GM18951 (cell line): ENCODE results near the gene SHBG.

ENCODE experiments used
- POLR2A ChIP-seq: IDR thresholded peaks from 4 replicates; pipeline ENCODE4 v1.6.1; 2011; ENCODE audit warnings: mild to moderate bottlenecking; ENCODE audit not compliant: insufficient read length, insufficient read depth; ENCODE audit errors: extremely low read depth
- in situ Hi-C: fragments of 300-500 bp; cut with MboI; formaldehyde crosslinking; loops from one replicate; pipeline ENCODE4 v1.12.0; 2022; ENCODE audit warnings: low sequenced_read_pairs, mixed read lengths, inconsistent platforms; ENCODE audit not compliant: unreplicated experiment

The SHBG gene, protein sequence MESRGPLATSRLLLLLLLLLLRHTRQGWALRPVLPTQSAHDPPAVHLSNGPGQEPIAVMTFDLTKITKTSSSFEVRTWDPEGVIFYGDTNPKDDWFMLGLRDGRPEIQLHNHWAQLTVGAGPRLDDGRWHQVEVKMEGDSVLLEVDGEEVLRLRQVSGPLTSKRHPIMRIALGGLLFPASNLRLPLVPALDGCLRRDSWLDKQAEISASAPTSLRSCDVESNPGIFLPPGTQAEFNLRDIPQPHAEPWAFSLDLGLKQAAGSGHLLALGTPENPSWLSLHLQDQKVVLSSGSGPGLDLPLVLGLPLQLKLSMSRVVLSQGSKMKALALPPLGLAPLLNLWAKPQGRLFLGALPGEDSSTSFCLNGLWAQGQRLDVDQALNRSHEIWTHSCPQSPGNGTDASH

DNA sequence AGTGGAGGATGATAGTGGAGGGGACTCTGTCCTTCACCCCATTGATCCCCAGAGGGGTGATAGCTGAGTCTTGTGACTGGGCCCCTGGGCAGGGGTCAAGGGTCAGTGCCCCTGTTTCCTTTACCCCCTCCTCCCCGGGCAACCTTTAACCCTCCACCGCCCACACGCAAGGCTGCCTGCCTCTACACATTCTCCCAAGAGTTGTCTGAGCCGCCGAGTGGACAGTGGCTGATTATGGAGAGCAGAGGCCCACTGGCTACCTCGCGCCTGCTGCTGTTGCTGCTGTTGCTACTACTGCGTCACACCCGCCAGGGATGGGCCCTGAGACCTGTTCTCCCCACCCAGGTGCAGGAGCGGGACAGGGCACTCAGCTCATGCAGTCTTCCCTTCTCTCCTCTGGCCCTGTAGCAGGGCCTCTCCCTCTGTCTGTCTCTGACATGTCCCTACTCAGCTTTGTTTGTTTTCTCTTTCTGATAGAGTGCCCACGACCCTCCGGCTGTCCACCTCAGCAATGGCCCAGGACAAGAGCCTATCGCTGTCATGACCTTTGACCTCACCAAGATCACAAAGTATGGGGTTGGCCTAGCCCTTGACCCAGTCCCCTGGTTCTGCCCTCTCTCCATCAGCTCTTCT lies at the start of gene SHBG:
Gene SHBG (plus strand): TSS at position 197 of the 633 bp plus-strand sequence. CDS start 38 bp downstream, at position 235.
- no peak for TF ChIP-seq POLR2A
- in situ Hi-C loops, result no loop called here

DNA sequence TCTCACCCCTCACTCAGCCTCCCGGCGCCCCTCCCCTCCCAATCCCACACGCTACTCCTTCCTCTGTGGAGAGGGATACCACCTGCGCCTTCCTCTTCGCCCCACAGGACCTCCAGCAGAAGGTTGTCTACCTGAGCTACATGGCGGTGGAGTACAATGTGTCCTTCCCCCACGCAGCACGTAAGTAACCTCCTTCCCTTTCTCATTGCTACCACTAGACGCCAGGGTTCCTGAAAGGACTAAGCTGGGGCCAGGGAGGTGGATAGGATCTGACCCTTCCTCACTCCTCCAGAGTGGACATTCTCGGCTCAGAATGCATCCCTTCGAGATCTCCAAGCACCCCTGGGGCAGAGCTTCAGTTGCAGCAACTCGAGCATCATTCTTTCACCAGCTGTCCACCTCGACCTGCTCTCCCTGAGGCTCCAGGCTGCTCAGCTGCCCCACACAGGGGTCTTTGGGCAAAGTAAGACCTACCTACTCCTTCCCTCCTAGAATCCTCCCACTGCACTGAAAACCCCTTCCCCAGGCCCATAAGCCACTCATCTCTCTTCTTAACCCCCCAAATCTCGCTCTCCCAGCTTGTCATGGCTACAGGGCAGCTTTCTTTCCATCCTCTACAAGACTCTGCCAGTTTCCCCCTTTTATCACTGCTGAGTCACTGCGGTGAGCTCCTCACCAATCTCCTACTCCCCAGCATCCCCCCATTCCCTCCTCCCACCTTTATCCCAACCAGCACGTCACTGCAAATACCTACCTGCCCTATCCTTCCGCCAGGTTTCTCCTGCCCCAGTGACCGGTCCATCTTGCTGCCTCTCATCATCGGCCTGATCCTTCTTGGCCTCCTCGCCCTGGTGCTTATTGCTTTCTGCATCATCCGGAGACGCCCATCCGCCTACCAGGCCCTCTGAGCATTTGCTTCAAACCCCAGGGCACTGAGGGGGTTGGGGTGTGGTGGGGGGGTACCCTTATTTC lies 49.0 kb upstream of the SHBG start:
- no peak for TF ChIP-seq POLR2A
- in situ Hi-C loops, result no loop called here

DNA sequence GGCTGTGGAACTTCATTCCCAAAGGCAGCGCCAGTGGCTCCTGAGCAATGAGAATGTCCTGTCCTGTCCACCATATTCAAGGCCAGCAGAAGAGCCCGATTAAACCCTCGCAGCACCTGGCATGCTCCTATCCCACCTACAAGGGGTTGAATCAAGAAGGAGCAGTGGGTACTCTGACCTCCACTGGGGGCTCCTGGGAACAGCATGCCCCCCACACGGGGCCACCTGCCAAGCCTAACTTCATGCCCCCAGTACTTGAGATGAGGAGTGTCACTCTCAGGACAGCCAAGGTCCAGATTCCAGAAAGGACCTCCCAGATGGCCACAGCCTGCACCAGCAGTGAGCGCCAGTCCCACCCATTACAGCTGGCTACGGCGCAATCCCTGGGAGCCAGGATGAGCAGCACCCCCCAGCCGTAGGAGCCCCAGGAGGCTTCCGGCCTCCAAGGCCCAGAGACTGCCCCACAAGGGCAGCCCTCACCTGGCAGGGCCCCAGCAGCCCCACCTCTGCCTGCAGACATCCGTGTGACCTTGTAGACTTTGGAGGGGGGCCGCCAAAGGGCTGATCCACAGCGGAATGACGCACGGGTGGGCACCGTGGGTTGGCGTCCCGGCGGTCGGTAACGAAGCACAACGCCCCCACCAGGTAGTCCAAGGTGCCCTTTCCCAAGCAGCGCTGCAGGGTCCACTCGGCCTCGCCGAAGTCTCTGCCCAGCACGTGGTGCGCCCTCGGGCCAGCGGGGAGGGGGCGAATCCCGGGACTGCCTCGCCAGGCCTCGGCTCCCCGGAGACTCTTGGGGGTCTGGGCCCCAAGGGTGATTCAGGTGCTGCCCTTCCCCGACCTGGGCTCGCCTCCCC lies 47.3 kb upstream of the SHBG start:
- TF ChIP-seq POLR2A, result no peak
- in situ Hi-C loops, result no loop called here

DNA sequence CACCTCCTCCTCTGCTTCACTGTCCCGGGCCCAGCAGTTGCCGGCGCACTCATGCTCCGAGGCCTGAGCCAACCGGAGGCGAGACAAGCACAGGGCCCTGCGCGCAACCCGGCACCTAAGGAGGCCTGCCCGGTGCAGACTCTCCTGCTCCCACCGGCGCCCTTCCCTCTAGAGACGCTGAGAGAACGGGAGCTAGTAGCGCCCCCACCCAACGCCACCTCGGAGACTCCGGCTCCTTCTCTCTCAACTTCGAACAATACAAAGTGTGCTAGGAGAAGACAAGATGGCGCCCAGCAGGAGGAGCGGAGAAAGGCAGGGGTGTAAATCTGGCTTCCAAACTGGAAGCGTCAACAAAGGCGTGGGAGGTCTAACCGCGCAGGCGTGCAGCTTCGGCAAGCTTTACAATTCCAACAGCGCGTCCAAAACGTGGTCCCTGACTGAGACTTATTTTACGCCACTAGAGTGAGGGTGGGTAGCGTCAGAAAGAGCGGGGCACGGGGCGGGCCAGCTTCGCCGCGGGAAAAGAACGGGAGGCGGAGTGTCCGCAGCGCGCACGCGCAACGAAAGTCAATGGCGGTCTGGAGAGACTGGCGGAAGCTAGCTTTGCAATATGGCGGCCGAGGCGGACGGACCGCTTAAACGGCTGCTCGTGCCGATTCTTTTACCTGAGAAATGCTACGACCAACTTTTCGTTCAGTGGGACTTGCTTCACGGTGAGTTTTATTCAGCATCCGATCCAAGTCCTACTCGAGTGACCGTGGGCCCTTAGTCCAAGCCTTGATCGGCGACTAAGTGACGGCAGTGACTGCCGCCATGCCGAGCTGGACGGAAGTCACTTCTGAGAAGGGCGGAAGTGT lies 46.5 kb upstream of the SHBG start, which contains the start of gene MPDU1:
Gene MPDU1 (plus strand): TSS at position 600 of the 857 bp plus-strand sequence. CDS start 11 bp downstream, at position 611.
- in situ Hi-C loops, result no loop called here
- TF ChIP-seq POLR2A, result peak; percentile 78

DNA sequence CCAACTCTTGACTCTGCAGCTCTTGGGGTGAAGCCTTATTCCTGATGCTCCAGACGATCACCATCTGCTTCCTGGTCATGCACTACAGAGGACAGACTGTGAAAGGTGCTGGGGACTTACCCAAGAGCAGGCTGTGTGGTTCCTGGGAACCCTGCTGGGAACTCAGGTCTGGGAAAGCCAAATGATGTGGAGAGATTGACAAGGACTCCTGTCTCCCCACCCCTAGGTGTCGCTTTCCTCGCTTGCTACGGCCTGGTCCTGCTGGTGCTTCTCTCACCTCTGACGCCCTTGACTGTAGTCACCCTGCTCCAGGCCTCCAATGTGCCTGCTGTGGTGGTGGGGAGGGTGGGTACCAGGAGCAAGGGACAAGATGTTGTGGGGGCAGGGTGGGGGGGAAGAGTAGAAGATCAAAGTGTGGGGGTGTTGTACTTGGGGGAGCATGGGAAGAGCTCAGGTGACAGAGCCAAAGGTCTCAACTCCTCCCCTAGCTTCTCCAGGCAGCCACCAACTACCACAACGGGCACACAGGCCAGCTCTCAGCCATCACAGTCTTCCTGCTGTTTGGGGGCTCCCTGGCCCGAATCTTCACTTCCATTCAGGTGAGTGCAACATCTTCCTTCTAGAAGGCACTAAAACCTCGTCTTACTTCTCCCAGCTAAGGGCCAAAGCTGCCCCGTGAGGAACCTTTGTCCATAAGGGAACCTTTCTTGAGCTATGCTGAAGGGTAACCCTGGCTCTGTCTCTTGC lies 43.1 kb upstream of the SHBG start:
- no peak for TF ChIP-seq POLR2A
- in situ Hi-C loops, result no loop called here

DNA sequence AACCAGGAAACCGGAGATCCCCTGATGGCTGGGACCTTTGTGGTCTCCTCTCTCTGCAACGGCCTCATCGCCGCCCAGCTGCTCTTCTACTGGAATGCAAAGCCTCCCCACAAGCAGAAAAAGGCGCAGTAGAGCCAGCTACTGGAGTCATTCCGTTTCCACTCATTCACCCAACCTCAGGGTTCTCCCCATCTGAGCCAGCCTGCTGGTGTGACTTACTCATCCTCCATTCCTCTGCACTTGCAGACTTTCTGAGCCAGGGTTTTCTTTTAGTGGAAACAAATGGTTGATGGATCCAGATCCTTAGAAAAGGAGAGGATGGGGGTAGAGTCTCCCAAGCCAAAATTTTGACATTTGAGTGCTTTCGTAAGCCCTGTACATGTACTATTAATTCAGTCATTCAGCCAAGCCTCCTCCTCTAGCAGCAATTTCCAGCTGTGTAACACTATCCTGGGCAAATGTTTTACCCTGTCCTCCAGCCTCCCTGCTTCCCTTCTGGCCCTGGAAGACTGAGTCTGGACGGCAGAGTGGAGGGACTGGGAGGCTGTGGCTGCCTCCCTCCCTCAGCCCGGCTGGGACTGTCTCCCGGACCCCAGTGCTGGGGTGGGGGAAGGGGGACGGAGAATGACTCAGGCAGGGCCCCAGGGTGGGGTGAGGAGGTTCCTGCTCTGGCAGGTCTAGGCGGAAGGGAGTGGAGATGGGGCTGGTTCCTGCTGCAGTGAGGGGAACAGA lies 42.3 kb upstream of the SHBG start:
- in situ Hi-C loops, result no loop called here

DNA sequence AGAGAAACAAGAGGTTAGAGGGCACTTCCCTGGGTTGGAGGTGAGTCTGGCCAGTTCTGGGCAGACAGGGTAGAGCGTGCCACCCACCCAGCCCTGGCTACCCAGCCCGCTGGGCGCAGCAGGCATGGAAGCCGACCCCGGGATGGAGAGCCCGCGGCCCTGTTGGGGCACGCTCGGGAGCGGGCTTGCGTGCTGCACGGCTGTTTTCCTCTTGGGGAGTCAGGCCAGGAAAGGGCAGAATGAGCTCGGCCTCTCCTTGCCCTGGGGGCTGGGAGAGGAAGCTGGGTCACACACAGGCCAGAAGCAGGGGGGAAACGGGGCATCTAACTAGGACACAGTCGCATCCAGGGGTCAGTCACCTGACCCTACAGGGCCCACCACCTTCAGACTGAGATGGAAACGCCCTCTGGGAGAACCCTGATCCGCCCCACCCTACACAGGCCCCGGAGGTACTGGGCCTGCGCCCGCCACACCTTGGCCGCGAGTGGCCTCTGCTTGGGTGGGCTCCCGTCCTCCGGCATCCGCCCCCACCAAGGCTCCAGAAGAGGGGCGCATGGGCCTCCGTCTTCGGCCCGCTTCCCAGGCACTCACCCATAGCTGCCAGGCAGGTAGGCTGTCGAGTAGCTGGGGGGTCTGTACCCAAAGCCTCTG lies 41.3 kb upstream of the SHBG start:
- no peak for TF ChIP-seq POLR2A
- in situ Hi-C loops, result no loop called here

More for the DNA sequence above, 42.3 kb upstream of the SHBG start:
- TF ChIP-seq POLR2A, result no peak

DNA sequence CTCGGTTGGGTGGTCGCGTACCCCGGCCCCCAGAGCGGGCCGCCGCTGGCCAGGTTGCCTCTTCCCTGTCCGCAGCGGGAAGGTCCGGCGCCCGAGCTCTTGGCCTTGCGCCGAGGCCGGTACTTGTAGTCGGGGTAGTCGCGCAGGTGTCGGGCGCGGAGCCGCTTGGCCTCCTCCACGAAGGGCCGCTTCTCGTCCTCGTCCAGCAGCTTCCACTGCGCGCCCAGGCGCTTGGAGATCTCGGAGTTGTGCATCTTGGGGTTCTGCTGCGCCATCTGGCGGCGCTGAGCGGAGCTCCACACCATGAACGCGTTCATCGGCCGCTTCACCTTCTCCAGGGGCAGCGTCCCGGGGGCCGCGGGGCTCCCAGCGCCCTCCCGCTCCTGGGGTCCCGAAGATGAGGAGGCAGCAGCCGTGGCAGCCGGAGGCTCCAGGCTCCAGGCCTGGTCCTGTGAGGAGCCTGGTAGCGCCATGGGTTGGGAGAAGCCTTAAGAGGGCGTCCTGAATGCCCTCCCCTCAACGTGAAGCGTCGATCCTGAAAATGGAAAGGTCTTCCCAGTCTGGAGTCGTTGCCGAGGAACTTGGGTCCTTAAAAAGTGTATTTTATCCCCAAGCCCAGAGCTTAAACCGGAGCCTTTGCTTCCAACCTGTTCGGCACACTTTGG lies 40.6 kb upstream of the SHBG start:
- in situ Hi-C loops, result no loop called here
- TF ChIP-seq POLR2A, result no peak
